Measurements from ENCODE around the gene FLNA. TPM values are rescaled to one million over a fixed set of nuclear protein-coding genes. Genes with fewer than 3 reads are reported as not detected.

Gene FLNA
- total RNA-seq, 4 donors from 2014 or later = 23.9 to 128 (median 88.9) TPM

DNA sequence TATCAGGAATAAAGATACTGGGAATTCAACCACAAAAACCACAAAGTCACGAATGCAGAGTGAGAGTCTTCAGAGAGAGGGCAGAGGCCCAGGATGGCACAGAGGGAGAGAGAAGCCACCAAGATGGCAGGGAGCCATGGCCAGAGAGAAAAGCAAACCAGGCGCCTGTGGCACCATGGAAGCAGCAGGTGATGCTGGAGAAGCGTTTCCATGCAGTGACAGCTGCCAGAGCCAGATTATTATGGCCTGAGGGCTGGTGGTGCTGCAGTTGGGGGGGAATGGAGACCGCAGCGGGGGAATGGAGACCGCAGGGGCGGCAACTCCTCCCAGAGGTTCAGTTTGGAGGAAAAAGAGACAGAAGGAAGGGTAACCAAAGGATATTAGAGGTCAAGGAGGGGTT is 42.7 kb upstream of the FLNA start:
- ATAC-seq = peak in 1 of 2 donors; percentile 43
- in situ Hi-C loops (cut with MboI; ENCODE audit: low sequenced_read_pairs in 4 of 4) (loop anchor here in 2 of 4 donors (25.0 kb wide), 1 partner anchor 120 kb away; the partner anchor contains the start of genes G6PD (in 2 of the 2) and IKBKG (in 2 of the 2)), intact Hi-C loops (cut with DNase I; ENCODE audit: low total_unique reads) (no loop called here)
- Histone ChIP-seq H3K4me1 (peaks cover 0 to 7% of the 10 kb centered on the region in 2 donors), H3K9me3 (no peaks in the 10 kb centered on the region), H3K4me3 (no peak overlapping the region), H3K36me3 (no peaks in the 10 kb centered on the region), H3K27me3 (no peaks in the 10 kb centered on the region), H3K27ac (no peak overlapping the region)
- TF ChIP-seq POLR2A (IDR thresholded peaks at IDR 0.05) = no peak
- TF ChIP-seq, protein P1, sequence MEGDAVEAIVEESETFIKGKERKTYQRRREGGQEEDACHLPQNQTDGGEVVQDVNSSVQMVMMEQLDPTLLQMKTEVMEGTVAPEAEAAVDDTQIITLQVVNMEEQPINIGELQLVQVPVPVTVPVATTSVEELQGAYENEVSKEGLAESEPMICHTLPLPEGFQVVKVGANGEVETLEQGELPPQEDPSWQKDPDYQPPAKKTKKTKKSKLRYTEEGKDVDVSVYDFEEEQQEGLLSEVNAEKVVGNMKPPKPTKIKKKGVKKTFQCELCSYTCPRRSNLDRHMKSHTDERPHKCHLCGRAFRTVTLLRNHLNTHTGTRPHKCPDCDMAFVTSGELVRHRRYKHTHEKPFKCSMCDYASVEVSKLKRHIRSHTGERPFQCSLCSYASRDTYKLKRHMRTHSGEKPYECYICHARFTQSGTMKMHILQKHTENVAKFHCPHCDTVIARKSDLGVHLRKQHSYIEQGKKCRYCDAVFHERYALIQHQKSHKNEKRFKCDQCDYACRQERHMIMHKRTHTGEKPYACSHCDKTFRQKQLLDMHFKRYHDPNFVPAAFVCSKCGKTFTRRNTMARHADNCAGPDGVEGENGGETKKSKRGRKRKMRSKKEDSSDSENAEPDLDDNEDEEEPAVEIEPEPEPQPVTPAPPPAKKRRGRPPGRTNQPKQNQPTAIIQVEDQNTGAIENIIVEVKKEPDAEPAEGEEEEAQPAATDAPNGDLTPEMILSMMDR (IDR thresholded peaks at IDR 0.05 in 4 of 5, conservative IDR thresholded peaks at IDR 0.05 in 1 of 5) = no peak
- no peak for DNase-seq

- intact Hi-C loops (cut with DNase I; ENCODE audit: low total_unique reads) (loop anchor here (5.0 kb wide), 1 partner anchor 74 kb away; the partner anchor contains the start of gene UBL4A), in situ Hi-C loops (cut with MboI; ENCODE audit: low sequenced_read_pairs in 4 of 4) (loop anchor here in 2 of 4 donors (25.0 kb wide), 1 partner anchor 124 kb away; the partner anchor contains the start of genes G6PD (in 2 of the 2) and IKBKG (in 2 of the 2))
- no peaks in the 10 kb centered on the region for H3K27me3 ChIP-seq
- H3K36me3 ChIP-seq = no peaks in the 10 kb centered on the region
- TF ChIP-seq, protein P1 (IDR thresholded peaks at IDR 0.05 in 4 of 5, conservative IDR thresholded peaks at IDR 0.05 in 1 of 5) = no peak
- no peak for TF ChIP-seq POLR2A (IDR thresholded peaks at IDR 0.05)
- peaks cover 7 to 27% of the 10 kb centered on the region in 2 donors for H3K4me1 ChIP-seq
- peak overlapping the region in 2 of 4 donors; percentile 91 to 98 for H3K27ac ChIP-seq
- DNase-seq (no peak), ATAC-seq (no peak)
- no peaks in the 10 kb centered on the region for H3K9me3 ChIP-seq
- no peak overlapping the region for H3K4me3 ChIP-seq
Observed at GRCh38 chrX:154413142-154413541, 38.7 kb upstream of the FLNA start.

GRCh38 chrX:154412468-154412867 is 38.0 kb upstream of the FLNA start:
- no peaks in the 10 kb centered on the region for H3K9me3 ChIP-seq
- peak overlapping the region; percentile 67 to 90 (median 78) for H3K4me3 ChIP-seq
- peaks cover 12 to 32% of the 10 kb centered on the region in 2 donors for H3K4me1 ChIP-seq
- H3K36me3 ChIP-seq = no peaks in the 10 kb centered on the region
- peak overlapping the region; percentile 91 to 98 (median 98) for H3K27ac ChIP-seq
- ATAC-seq = no peak
- TF ChIP-seq, protein P1 (IDR thresholded peaks at IDR 0.05 in 4 of 5, conservative IDR thresholded peaks at IDR 0.05 in 1 of 5) = no peak
- no peak for TF ChIP-seq POLR2A (IDR thresholded peaks at IDR 0.05)
- no peaks in the 10 kb centered on the region for H3K27me3 ChIP-seq
- no peak for DNase-seq
- intact Hi-C loops (cut with DNase I; ENCODE audit: low total_unique reads) (loop anchor here (5.0 kb wide), 1 partner anchor 75 kb away; the partner anchor contains the start of gene UBL4A), in situ Hi-C loops (cut with MboI; ENCODE audit: low sequenced_read_pairs in 4 of 4) (loop anchor here in 2 of 4 donors (25.0 kb wide), 1 partner anchor 125 kb away; the partner anchor contains the start of genes G6PD (in 2 of the 2) and IKBKG (in 2 of the 2))

- Histone ChIP-seq H3K4me1 (peaks cover 12 to 32% of the 10 kb centered on the region in 2 donors), H3K27me3 (no peaks in the 10 kb centered on the region), H3K27ac (peak overlapping the region; percentile 91 to 98 (median 98)), H3K4me3 (peak overlapping the region; percentile 67 to 90 (median 78)), H3K9me3 (no peaks in the 10 kb centered on the region), H3K36me3 (no peaks in the 10 kb centered on the region)
- ATAC-seq = peak; percentile 66 to 73
- DNase-seq = peak; percentile 62 to 73
- intact Hi-C loops (cut with DNase I; ENCODE audit: low total_unique reads) = loop anchor here (2.0 to 5.0 kb wide), 2 partner anchors 25 to 75 kb away; partner anchors contain the start of genes GDI1 and UBL4A
- peak in 1 of 2 donors; percentile 45 for TF ChIP-seq POLR2A (IDR thresholded peaks at IDR 0.05)
- TF ChIP-seq, protein P1 (IDR thresholded peaks at IDR 0.05 in 4 of 5, conservative IDR thresholded peaks at IDR 0.05 in 1 of 5) = no peak
- in situ Hi-C loops (cut with MboI; ENCODE audit: low sequenced_read_pairs in 4 of 4) = loop anchor here in 2 of 4 donors (25.0 kb wide), 1 partner anchor 125 kb away; the partner anchor contains the start of genes G6PD (in 2 of the 2) and IKBKG (in 2 of the 2)
Observed at GRCh38 chrX:154411981-154412340, 37.5 kb upstream of the FLNA start.
